Neuronal stem cell (in vitro differentiated cells): ENCODE results near the gene AGFG2.

ENCODE experiments used
- DNase-seq: peaks from one replicate; pipeline ENCODE4 v3.0.0-alpha.2; 2013; ENCODE audit warnings: low spot score
- H2AFZ ChIP-seq: one replicate; pipeline ENCODE4 v1.6.1; 2013; ENCODE audit warnings: mild to moderate bottlenecking, low read length, inconsistent platforms
- H2AK5ac ChIP-seq: 2 replicates; pipeline ENCODE4 v1.6.1; 2013; ENCODE audit warnings: low read depth, mild to moderate bottlenecking, inconsistent platforms, low read length, moderate library complexity, mixed read lengths
- H2BK120ac ChIP-seq: 2 replicates; pipeline ENCODE4 v1.6.1; 2013; ENCODE audit warnings: low read depth, mild to moderate bottlenecking, inconsistent platforms, low read length, moderate library complexity, mixed read lengths
- H2BK12ac ChIP-seq: one replicate; pipeline ENCODE4 v1.6.1; 2013; ENCODE audit warnings: low read length, inconsistent platforms
- H2BK15ac ChIP-seq: 2 replicates; pipeline ENCODE4 v1.6.1; 2013; ENCODE audit warnings: mild to moderate bottlenecking, low read length, inconsistent platforms, mixed read lengths
- H2BK5ac ChIP-seq: one replicate; pipeline ENCODE4 v1.6.1; 2013; ENCODE audit warnings: inconsistent platforms, mild to moderate bottlenecking, low read length, moderate library complexity
- H3K14ac ChIP-seq: one replicate; pipeline ENCODE4 v1.6.1; 2013; ENCODE audit warnings: low read length, inconsistent platforms
- H3K18ac ChIP-seq: 2 replicates; pipeline ENCODE4 v1.6.1; 2013; ENCODE audit warnings: low read length, inconsistent platforms
- H3K23ac ChIP-seq: 2 replicates; pipeline ENCODE4 v1.6.1; 2013; ENCODE audit warnings: low read depth, mild to moderate bottlenecking, mixed read lengths, low read length, inconsistent platforms; ENCODE audit not compliant: poor library complexity
- H3K27ac ChIP-seq: replicated peaks from 3 replicates; pipeline ENCODE4 v1.5.1; 2013; ENCODE audit warnings: low read length, inconsistent platforms
- H3K27me3 ChIP-seq, 3 experiments: 2 replicates each; pipeline ENCODE4 v1.6.1; 2013; ENCODE audit warnings: low read length in 3 of 3, mild to moderate bottlenecking in 2 of 3, inconsistent platforms in 1 of 3, low read depth in 1 of 3, mixed read lengths in 1 of 3, moderate library complexity in 1 of 3; ENCODE audit not compliant: control insufficient read depth in 3 of 3, insufficient read depth in 3 of 3
- H3K36me3 ChIP-seq, 2 donors: replicated peaks in 1 of 2; 2 replicates each; pipeline ENCODE4 v1.6.1; 2013; ENCODE audit warnings: low read length in 2 of 2; ENCODE audit not compliant: control insufficient read depth in 2 of 2, insufficient read depth in 2 of 2
- H3K4ac ChIP-seq: 2 replicates; pipeline ENCODE4 v1.6.1; 2013; ENCODE audit warnings: inconsistent platforms, mild to moderate bottlenecking, low read length, moderate library complexity
- H3K4me1 ChIP-seq, 2 donors: 1 replicate in 1 of 2; 2 replicates in 1 of 2; pipeline ENCODE4 v1.6.1; 2013; ENCODE audit warnings: low read length in 2 of 2, low read depth in 1 of 2; ENCODE audit not compliant: control insufficient read depth in 2 of 2, insufficient read depth in 1 of 2
- H3K4me2 ChIP-seq: one replicate; pipeline ENCODE4 v1.6.1; 2013; ENCODE audit warnings: mild to moderate bottlenecking, low read length, inconsistent platforms; ENCODE audit not compliant: insufficient read depth, poor library complexity, severe bottlenecking
- H3K4me3 ChIP-seq, 2 donors: 2 replicates each; pipeline ENCODE4 v1.5.1; 2013; ENCODE audit warnings: low read length in 2 of 2, mild to moderate bottlenecking in 2 of 2, inconsistent platforms in 1 of 2, moderate library complexity in 1 of 2
- H3K79me1 ChIP-seq: one replicate; pipeline ENCODE4 v1.6.1; 2013; ENCODE audit warnings: low read depth, mild to moderate bottlenecking, inconsistent platforms, low read length, moderate library complexity
- H3K9ac ChIP-seq: one replicate; pipeline ENCODE4 v1.6.1; 2013; ENCODE audit warnings: mild to moderate bottlenecking, low read depth, low read length, inconsistent platforms; ENCODE audit not compliant: poor library complexity
- H3K9me3 ChIP-seq, 2 donors: replicated peaks in 1 of 2; 2 replicates each; pipeline versions ENCODE3 to v1.6.1; 2013; ENCODE audit warnings: low read length in 2 of 2, mild to moderate bottlenecking in 2 of 2, inconsistent platforms in 1 of 2, low read depth in 1 of 2, mixed read lengths in 1 of 2, moderate library complexity in 1 of 2; ENCODE audit not compliant: control insufficient read depth in 2 of 2, insufficient read depth in 1 of 2
- H4K8ac ChIP-seq: one replicate; pipeline ENCODE4 v1.6.1; 2013; ENCODE audit warnings: low read depth, mild to moderate bottlenecking, inconsistent platforms, low read length, moderate library complexity
- H4K91ac ChIP-seq: one replicate; pipeline ENCODE4 v1.6.1; 2013; ENCODE audit warnings: low read length, low read depth, mild to moderate bottlenecking, inconsistent platforms; ENCODE audit not compliant: poor library complexity
- WGBS, 2 donors: extraction: QIAGEN DNeasy Blood & Tissue Kit; methylation state at CpG; one replicate each; pipeline ENCODE4 v1.1.7; 2013; ENCODE audit warnings: missing lambda C conversion rate in 2 of 2, mixed read lengths in 1 of 2; ENCODE audit not compliant: insufficient read length in 2 of 2, insufficient replicate concordance in 1 of 2; ENCODE audit errors: extremely low coverage in 2 of 2; 5-methylcytosine and 5-hydroxymethylcytosine counted together

Gene AGFG2

GRCh38 chr7:100582041-100582579 is 43.1 kb downstream of the AGFG2 start:
- no peak overlapping the region for H2BK120ac ChIP-seq
- H3K14ac ChIP-seq = no peak overlapping the region
- H3K9me3 ChIP-seq = peaks cover 0 to 5% of the 10 kb centered on the region in 2 donors
- H2BK5ac ChIP-seq = no peak overlapping the region
- H3K4me1 ChIP-seq = peaks cover 15 to 19% of the 10 kb centered on the region in 2 donors
- H3K18ac ChIP-seq = no peak overlapping the region
- no peak overlapping the region for H3K4me2 ChIP-seq
- no CpG with 5 or more reads among the region's 20 CpGs for WGBS, 2 donors
- no peak overlapping the region for H2BK15ac ChIP-seq
- H3K27me3 ChIP-seq = no peaks in the 10 kb centered on the region
- H2AK5ac ChIP-seq = peak overlapping the region; percentile 32
- H3K23ac ChIP-seq = no peak overlapping the region
- peaks cover 33 to 60% of the 10 kb centered on the region in 2 donors for H3K36me3 ChIP-seq
- no peak overlapping the region for H4K91ac ChIP-seq
- H3K4me3 ChIP-seq = no peak overlapping the region
- no peak overlapping the region for H4K8ac ChIP-seq
- no peak overlapping the region for H2AFZ ChIP-seq
- no peak for DNase-seq
- H3K27ac ChIP-seq = no peak overlapping the region
- no peak overlapping the region for H3K4ac ChIP-seq
- no peak overlapping the region for H2BK12ac ChIP-seq
- H3K79me1 ChIP-seq = peaks cover 3% of the 10 kb centered on the region
- H3K9ac ChIP-seq = peak overlapping the region; percentile 30

DNA sequence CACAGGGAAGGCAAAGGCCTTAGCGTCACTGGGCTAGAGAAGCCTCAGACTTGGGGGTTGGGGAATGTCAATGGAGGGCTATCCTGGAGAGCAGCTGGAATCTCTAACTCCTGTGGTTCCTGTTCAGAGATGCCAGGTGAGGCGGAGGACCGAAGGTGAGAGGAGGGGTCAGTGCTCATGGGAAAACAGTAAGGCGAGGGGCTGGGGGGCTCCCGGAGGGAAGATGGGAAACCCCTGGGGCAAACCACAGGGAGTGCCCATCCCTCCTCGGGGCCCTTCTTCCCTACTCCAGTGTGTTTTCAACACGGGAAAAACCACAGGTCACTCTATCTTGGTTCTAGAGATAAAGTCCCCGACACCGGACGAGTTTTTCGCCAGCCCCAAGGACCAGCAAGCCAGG is 43.6 kb downstream of the AGFG2 start:
- no peak overlapping the region for H2BK15ac ChIP-seq
- peaks cover 3% of the 10 kb centered on the region for H3K79me1 ChIP-seq
- no peak overlapping the region for H2AK5ac ChIP-seq
- WGBS, 2 donors = no CpG with 5 or more reads among the region's 11 CpGs
- H2AFZ ChIP-seq = no peak overlapping the region
- no peak overlapping the region for H3K18ac ChIP-seq
- peaks cover 0 to 5% of the 10 kb centered on the region in 2 donors for H3K9me3 ChIP-seq
- H3K4me3 ChIP-seq = no peak overlapping the region
- no peak overlapping the region for H2BK120ac ChIP-seq
- H3K4me1 ChIP-seq = peaks cover 15 to 19% of the 10 kb centered on the region in 2 donors
- DNase-seq = no peak
- no peak overlapping the region for H3K4me2 ChIP-seq
- no peak overlapping the region for H3K23ac ChIP-seq
- H2BK5ac ChIP-seq = no peak overlapping the region
- H4K91ac ChIP-seq = no peak overlapping the region
- no peak overlapping the region for H4K8ac ChIP-seq
- no peak overlapping the region for H3K27ac ChIP-seq
- no peak overlapping the region for H3K9ac ChIP-seq
- no peak overlapping the region for H2BK12ac ChIP-seq
- H3K36me3 ChIP-seq = peaks cover 33 to 58% of the 10 kb centered on the region in 2 donors
- H3K27me3 ChIP-seq = no peaks in the 10 kb centered on the region
- H3K14ac ChIP-seq = no peak overlapping the region
- H3K4ac ChIP-seq = no peak overlapping the region

DNA sequence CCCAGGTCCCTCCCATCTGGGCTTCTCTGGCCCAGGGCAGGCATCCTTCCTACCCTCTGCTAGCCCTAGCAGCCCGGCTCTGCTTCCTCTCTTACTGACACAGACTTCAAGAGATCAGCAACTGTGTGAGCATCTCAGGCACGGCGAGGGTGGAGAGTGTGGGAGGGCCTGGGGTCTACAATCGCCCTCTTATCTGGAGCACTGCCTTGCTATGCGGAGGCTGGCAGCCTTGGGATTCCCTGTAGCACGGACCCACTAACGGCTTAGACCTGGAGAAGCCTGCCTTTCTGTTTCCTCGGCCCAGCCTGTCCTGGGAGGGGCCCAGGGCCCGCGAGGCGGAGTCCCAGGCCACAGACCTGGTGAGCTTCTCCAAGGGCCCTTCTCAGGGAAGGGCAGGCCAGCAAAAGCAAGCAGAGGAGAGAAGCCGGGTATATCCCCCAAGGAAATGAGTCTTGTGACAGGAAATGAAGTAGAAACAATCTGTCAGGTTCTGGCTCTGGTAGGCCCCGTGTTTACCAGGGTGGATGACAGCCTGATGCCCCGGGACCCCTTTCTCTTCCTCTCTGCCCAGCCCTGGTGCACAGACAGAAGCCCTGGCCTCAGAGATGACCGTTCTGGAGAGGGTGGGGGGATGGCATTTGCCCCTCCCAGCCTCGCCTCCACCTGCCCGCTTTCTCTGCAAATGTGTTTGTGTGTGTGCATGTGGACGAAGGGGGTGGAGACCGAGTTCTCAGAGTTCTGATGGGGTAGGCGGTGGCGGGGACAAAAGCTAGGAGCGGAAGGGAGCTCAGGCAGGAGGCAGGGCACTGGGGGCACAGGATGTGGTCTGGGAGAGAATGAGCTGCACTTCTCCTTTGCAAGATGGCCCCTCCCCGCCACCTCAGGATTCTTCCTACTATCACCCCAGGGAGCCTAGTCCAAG is 44.4 kb downstream of the AGFG2 start:
- Histone ChIP-seq H3K4me1 (peaks cover 17 to 19% of the 10 kb centered on the region in 2 donors), H3K9ac (peak overlapping the region; percentile 50), H3K4me2 (no peak overlapping the region), H2AFZ (no peak overlapping the region), H3K4ac (no peak overlapping the region), H2AK5ac (no peak overlapping the region), H3K4me3 (peak overlapping the region in 1 of 2 donors; percentile 14), H3K18ac (peak overlapping the region; percentile 70), H3K9me3 (peaks cover 0 to 5% of the 10 kb centered on the region in 2 donors), H3K27ac (no peak overlapping the region), H2BK5ac (no peak overlapping the region), H2BK15ac (peak overlapping the region; percentile 20), H3K36me3 (peaks cover 26 to 51% of the 10 kb centered on the region in 2 donors), H3K79me1 (peaks cover 3% of the 10 kb centered on the region), H3K23ac (peak overlapping the region; percentile 94), H3K27me3 (no peaks in the 10 kb centered on the region), H4K91ac (peak overlapping the region; percentile 32), H3K14ac (no peak overlapping the region), H2BK12ac (no peak overlapping the region), H2BK120ac (no peak overlapping the region), H4K8ac (no peak overlapping the region)
- DNase-seq = no peak
- WGBS, 2 donors = no CpG with 5 or more reads among the region's 23 CpGs

DNA sequence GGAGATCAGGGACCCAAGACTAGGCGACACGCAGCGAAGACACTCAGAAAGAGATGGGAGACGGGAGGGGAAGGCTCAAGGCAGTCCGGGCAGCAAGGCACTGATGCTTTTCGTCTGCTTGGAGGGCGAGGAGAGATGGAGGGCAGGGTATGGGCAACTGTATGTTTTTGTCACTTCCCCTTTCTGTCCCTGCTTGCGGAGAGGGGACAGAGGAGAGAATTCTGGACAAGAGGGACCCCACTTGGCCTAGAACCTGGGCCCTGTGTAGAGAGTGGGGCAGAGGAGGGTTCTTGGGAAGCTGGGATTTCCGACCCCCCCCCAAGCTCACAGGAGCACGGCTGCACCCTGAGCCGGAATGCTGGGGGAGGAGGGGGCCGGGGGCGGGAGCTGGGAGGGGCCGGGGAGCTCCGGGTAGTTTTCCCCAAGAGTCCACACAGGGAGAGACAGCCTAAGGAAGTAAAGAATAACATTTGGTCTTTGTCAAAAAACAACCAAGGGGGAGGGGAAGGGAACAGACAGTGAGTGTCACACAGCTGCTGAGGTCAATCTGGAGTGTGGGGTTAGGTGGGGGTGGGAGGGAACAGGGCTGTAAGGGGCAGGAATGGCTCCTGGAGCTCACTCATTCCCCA is 45.2 kb downstream of the AGFG2 start:
- H3K4ac ChIP-seq = no peak overlapping the region
- H3K4me2 ChIP-seq = peak overlapping the region; percentile 97
- peaks cover 23 to 44% of the 10 kb centered on the region in 2 donors for H3K36me3 ChIP-seq
- H3K4me3 ChIP-seq = peak overlapping the region in 1 of 2 donors; percentile 91
- H2BK15ac ChIP-seq = peak overlapping the region; percentile 20
- no peaks in the 10 kb centered on the region for H3K27me3 ChIP-seq
- no peak overlapping the region for H2BK12ac ChIP-seq
- H3K14ac ChIP-seq = no peak overlapping the region
- no peak overlapping the region for H2BK120ac ChIP-seq
- peak overlapping the region; percentile 70 for H3K18ac ChIP-seq
- H3K23ac ChIP-seq = peak overlapping the region; percentile 94
- H4K8ac ChIP-seq = no peak overlapping the region
- peak overlapping the region; percentile 56 for H3K9ac ChIP-seq
- peaks cover 17 to 19% of the 10 kb centered on the region in 2 donors for H3K4me1 ChIP-seq
- H3K9me3 ChIP-seq = peaks cover 0 to 5% of the 10 kb centered on the region in 2 donors
- no peak overlapping the region for H2BK5ac ChIP-seq
- peaks cover 3% of the 10 kb centered on the region for H3K79me1 ChIP-seq
- DNase-seq = no peak
- no peak overlapping the region for H2AFZ ChIP-seq
- no CpG with 5 or more reads among the region's 15 CpGs for WGBS, 2 donors
- H4K91ac ChIP-seq = peak overlapping the region; percentile 32
- no peak overlapping the region for H3K27ac ChIP-seq
- peak overlapping the region; percentile 8 for H2AK5ac ChIP-seq
